Measurements from ENCODE around the gene UPK1A.

- no peak for TF ChIP-seq CTCF (IDR thresholded peaks at IDR 0.05)
- no peak for TF ChIP-seq POLR2AphosphoS5 (IDR thresholded peaks at IDR 0.05)
Observed at GRCh38 chr19:35642798-35643254, 23.5 kb upstream of the UPK1A start.

All from breast epithelium (tissue), 3 donors.